Measurements from ENCODE around the gene SCN4A.
"Not testable (repeated sequence)": the region's sequence is repeated elsewhere in the genome, so short reads cannot be mapped to it uniquely, and the experiment has no call there.

SCN4A gene

DNA sequence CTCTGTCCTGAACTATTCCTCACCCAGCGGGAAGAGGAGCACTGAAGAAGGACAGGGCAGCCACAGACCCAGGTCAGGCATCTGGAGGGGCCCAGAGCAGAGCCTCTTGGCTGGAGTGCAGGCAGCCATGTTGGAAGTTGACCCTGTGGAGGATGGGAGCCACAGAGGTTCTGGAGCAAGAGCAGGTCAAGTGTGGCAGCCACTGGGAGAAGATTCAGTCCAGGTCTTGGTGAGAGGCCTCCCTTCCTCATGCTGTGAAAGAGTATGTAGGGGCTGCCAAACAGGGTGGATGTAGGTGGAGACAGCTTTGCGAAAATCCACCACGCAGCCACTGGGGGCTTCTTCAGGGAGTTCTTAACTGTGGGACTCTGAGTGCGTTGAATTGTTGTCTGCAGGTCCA, 40.0 kb downstream of the SCN4A start:
- no peak for FAIRE-seq

- FAIRE-seq = no peak
These were observed 40.6 kb downstream of the SCN4A start, which contains the start of gene CD79B for GRCh38 chr17:63931981-63932561. Gene CD79B, minus strand, starts transcription at chr17:63932331. Its CDS starts 70 bp downstream, at chr17:63932261.

GRCh38 chr17:63930951-63931575, 41.7 kb downstream of the SCN4A start:
- FAIRE-seq = no peak

DNA sequence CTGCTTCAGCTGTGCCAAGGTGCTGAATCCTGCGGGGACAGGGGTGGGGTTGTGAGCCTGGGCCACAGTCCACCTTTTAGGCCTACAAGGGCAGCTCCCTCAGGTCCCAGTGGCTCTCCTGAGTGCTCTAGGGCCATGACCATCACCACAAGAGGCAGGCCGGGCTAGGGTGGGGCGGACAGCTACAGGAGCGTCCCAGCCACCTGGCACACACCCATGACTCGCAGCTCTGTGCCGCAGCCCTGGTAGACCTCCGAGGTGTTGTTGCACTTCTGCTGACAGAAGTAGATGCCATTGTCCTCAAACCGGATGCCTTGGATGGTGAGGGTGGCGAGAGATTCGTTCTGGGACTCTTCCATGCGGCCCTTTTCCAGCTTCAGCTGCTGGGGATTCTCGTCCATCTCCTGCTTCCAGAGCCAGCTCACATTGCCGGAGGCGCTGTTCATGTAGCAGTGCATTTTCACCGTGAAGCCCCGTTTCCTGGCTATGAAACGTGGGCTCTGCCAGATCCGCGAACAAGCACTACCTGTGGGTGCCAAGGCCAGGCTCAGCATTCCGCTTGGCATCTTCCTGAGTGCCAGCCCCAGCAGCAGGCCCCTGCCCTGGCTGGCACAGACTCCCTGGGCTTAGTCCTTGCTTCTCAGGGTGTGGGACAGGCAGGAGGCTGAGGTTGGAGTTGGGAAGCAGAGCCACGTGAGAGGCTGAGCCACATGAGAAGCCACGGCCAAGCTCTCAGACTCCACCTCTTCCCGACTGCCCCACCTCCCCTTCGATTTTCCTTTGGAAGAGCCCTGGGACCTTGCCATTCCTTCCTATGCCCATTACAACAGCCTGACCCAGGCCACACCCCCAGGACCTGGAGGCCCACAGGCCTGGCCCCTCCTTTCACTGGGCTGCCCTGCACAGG, 42.6 kb downstream of the SCN4A start:
- FAIRE-seq = no peak

GRCh38 chr17:63928966-63929695, 43.6 kb downstream of the SCN4A start:
- FAIRE-seq = no peak

- no peak for FAIRE-seq
These were observed 44.5 kb downstream of the SCN4A start for GRCh38 chr17:63928172-63928666.

GRCh38 chr17:63927464-63928171, 45.1 kb downstream of the SCN4A start:
- no peak for FAIRE-seq

DNA sequence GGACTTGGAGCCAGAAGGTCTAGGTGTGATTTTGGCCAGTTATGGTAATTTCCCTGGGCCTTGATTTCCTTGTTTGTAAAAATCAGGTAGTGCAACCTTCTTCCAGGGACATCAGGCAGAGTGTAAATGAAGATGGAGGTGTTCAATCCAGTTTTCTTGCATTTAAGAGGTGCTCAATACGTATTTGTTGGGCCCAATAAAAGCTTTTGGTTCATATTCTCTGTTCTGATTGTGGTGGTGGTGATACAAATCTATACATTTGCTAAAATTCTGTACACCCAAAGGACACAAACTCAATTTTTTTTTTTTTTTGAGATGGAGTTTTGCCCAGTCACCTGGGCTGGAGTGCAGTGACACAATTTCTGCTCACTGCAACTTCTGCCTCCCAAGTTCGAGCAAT, 46.6 kb downstream of the SCN4A start:
- no peak for FAIRE-seq

GRCh38 chr17:63925615-63926014, 47.1 kb downstream of the SCN4A start:
- no peak for FAIRE-seq

DNA sequence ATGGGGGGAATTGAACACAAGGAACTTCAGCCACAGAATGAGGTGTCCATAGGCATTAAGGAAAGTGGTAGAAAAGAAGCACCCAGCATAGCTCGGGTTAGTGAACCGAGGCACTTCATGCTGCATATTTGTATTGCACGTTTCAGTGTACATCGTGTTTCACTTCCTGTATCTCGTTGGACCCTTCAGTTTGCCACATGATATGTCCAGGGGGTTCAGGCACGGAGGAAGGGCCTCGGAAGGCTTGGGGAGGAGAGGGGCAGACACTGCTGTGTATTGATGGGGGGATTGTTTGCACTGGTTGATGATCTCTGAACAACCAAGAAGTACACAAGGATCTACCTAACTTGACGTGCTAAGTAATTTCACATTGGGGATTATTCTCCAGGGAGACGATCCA, 50.3 kb downstream of the SCN4A start:
- FAIRE-seq = not testable (repeated sequence)

DNA sequence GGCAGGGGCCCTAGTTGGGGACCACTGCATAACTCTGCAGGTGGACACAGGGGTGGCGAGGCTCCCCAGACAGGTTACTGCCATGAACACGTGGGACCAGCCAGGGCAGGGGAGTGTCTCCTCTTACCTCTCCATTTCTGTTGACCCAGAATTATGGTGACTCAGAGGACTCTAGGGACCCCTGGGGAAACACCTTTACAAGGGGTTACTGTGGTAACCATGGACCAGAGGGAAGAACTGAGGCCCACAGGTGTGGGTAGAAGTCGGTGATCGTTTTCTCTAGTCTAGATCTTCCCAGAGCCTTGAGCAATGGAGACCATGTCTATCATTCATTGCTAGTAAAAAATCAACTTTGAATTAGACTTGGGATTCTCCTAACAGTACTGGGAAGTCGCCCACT, 51.9 kb downstream of the SCN4A start:
- not testable (repeated sequence) for FAIRE-seq

GRCh38 chr17:63920050-63920449, 52.7 kb downstream of the SCN4A start:
- not testable (repeated sequence) for FAIRE-seq

- no peak for FAIRE-seq
These were observed 53.4 kb downstream of the SCN4A start for GRCh38 chr17:63919311-63919723.

DNA sequence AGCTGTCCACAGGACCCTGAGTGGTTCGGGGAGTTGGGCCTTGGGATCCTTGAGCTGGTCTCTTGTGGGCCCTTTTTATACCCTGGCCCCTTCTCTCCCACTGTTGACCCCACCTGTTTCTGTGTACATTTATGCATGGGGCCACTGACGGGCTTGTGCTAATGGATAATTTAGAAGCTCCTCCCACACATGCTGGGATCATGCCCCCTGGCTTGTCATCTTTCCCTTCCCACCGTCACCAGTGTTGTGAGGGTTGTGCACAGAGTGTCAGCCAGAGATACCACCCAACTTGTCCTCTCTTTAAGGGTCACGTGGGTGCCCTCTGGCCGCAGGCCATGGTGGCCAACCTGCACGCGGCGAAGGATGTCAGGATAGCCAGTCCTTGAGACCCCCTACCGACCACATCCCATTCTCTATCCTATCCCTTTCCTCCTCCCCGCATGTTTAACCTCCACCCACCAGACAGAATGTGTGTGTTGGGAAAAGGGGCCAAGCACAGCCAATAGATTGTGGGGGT, 53.9 kb downstream of the SCN4A start, which contains the start of gene GH1:
GH1 (minus strand) TSS at position 51 of the 517 bp plus-strand sequence. CDS start 63 bp downstream, outside the sequence.
- not testable (repeated sequence) for FAIRE-seq

DNA sequence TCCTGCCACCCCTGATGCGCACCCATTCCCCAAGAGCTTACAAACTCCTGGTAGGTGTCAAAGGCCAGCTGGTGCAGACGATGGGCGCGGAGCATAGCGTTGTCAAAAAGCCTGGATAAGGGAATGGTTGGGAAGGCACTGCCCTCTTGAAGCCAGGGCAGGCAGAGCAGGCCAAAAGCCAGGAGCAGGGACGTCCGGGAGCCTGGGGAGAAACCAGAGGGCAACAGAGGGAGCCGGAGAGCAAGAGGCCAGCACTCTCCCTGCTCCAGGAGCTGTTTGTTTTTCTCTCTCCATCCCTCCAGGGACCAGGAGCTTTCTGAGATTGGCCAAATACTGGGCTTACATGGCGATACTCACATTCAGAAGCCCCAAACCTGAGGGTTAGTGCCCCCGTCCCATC, 54.4 kb downstream of the SCN4A start:
- FAIRE-seq = no peak

- FAIRE-seq = no peak
These were observed 55.1 kb downstream of the SCN4A start for GRCh38 chr17:63917646-63918045.

DNA sequence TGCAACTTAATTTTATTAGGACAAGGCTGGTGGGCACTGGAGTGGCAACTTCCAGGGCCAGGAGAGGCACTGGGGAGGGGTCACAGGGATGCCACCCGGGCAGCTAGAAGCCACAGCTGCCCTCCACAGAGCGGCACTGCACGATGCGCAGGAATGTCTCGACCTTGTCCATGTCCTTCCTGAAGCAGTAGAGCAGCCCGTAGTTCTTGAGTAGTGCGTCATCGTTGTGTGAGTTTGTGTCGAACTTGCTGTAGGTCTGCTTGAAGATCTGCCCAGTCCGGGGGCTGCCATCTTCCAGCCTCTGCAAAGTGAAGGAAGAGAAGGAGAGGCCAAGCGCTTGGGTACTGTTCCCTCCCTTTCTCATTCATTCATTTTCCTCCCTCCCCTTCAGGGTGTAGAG, 55.5 kb downstream of the SCN4A start:
- not testable (repeated sequence) for FAIRE-seq

- FAIRE-seq = no peak
These were observed 56.0 kb downstream of the SCN4A start for GRCh38 chr17:63916566-63917185.

GRCh38 chr17:63915753-63916152, 57.0 kb downstream of the SCN4A start:
- not testable (repeated sequence) for FAIRE-seq

DNA sequence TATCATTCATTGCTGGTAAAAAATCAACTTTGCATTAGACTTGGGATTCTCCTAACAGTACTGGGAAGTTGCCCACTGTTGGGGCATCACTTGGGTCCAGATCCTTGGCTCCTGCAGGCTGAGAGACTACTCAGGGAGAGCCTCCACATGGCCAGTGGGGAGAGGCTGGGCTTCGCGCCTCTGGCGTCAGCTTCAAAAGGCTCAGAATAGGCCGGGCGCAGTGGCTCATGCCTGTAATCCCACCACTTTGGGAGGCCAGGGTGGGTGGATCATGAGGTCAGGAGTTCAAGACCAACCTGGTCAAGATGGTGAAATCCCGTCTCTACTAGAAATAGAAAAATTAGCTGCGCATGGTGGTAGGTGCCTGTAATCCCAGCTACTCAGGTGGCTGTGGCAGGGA, 58.2 kb downstream of the SCN4A start:
- FAIRE-seq = no peak

DNA sequence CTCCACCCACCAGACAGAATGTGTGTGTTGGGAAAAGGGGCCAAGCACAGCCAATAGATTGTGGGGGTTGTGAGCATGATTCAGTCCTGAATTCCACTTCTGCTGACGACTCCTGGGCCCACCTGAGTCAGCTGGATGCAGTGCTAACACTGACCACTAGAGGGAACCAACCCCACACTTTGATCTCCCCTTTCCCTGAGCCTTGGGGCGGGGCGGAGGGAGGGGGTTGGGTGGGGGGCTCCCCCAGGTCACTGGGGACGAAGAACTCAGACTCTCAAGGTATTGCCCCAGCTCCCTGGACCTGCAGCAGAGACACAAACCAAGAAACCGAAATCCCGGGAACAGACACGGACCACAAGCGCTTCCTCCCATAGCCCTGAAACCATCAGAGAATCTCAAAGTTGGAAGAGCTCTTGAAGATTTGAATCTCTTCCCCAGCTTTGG, 61.0 kb downstream of the SCN4A start:
- FAIRE-seq = no peak
